ENCODE measurements around the gene FLT3. TPM values are rescaled to one million over a fixed set of nuclear protein-coding genes. Genes with fewer than 3 reads are reported as not detected.
"Not testable (repeated sequence)": the region's sequence is repeated elsewhere in the genome, so short reads cannot be mapped to it uniquely, and the experiment has no call there.

The FLT3 gene
- 0.01 TPM in 1 of 2 replicates, not detected in the other for polyA plus RNA-seq (2011; rRNA removed)
- polyA minus RNA-seq (2011; rRNA and poly(A)+ RNA removed) = not detected in 2 replicates

- Histone ChIP-seq H3K36me3 (ENCODE audit: control insufficient read depth, insufficient read depth, low read length) (no peaks in the 10 kb centered on the region), H3K27me3 (ENCODE audit: control insufficient read depth, insufficient read depth, low read length) (peaks cover 31% of the 10 kb centered on the region), H3K4me3 (ENCODE audit: low read depth, low read length) (peak within 1 kb of the TSS; percentile 25)
- ChIA-PET POLR2A (no interaction called here), CTCF (no interaction called here)
- no peak for TF ChIP-seq CTCF (IDR thresholded peaks at IDR 0.05; ENCODE audit: insufficient read depth, low read depth, low read length)
- DNase-seq (ENCODE audit: low read depth) = no peak
These were observed at the start of gene FLT3 for GRCh38 chr13:28100150-28101121. TSS of gene FLT3 (minus strand) at chr13:28100576. CDS start at chr13:28100510, 66 bp downstream.

- POLR2A ChIA-PET = no interaction called here
These were observed 47.1 kb upstream of the FLT3 start for GRCh38 chr13:28147495-28147894.

GRCh38 chr13:28145049-28145448 is 44.7 kb upstream of the FLT3 start:
- ChIA-PET POLR2A (no interaction called here), CTCF (no interaction called here)

More at GRCh38 chr13:28147495-28147894, 47.1 kb upstream of the FLT3 start:
- CTCF ChIA-PET = interaction anchor here (0.6 kb wide), 1 partner anchor 9 kb away, joined by 3 read pairs; no protein-coding TSS in a partner anchor
- Histone ChIP-seq H3K36me3 (ENCODE audit: control insufficient read depth, insufficient read depth, low read length) (no peaks in the 10 kb centered on the region), H3K27me3 (ENCODE audit: control insufficient read depth, insufficient read depth, low read length) (no peaks in the 10 kb centered on the region), H3K4me3 (ENCODE audit: low read depth, low read length) (no peak overlapping the region)
- no peak for DNase-seq (ENCODE audit: low read depth)
- no peak for TF ChIP-seq CTCF (IDR thresholded peaks at IDR 0.05; ENCODE audit: insufficient read depth, low read depth, low read length)

GRCh38 chr13:28141542-28141941 is 41.2 kb upstream of the FLT3 start:
- H3K27me3 ChIP-seq (ENCODE audit: control insufficient read depth, insufficient read depth, low read length); CTCF ChIA-PET; H3K36me3 ChIP-seq (ENCODE audit: control insufficient read depth, insufficient read depth, low read length); POLR2A ChIA-PET; DNase-seq (ENCODE audit: low read depth); H3K4me3 ChIP-seq (ENCODE audit: low read depth, low read length): not testable (repeated sequence)

More at GRCh38 chr13:28145049-28145448, 44.7 kb upstream of the FLT3 start:
- Histone ChIP-seq H3K4me3 (ENCODE audit: low read depth, low read length) (no peak overlapping the region), H3K36me3 (ENCODE audit: control insufficient read depth, insufficient read depth, low read length) (no peaks in the 10 kb centered on the region), H3K27me3 (ENCODE audit: control insufficient read depth, insufficient read depth, low read length) (no peaks in the 10 kb centered on the region)
- no peak for TF ChIP-seq CTCF (IDR thresholded peaks at IDR 0.05; ENCODE audit: insufficient read depth, low read depth, low read length)
- DNase-seq (ENCODE audit: low read depth) = no peak

- no peak for DNase-seq (ENCODE audit: low read depth)
- no peaks in the 10 kb centered on the region for H3K27me3 ChIP-seq (ENCODE audit: control insufficient read depth, insufficient read depth, low read length)
- peak overlapping the region; percentile 88 for H3K4me3 ChIP-seq (ENCODE audit: low read depth, low read length)
- no peak for TF ChIP-seq CTCF (IDR thresholded peaks at IDR 0.05; ENCODE audit: insufficient read depth, low read depth, low read length)
- ChIA-PET POLR2A (no interaction called here), CTCF (interaction anchor here (1.2 kb wide), 1 partner anchor 16 kb away, joined by 4 read pairs; no protein-coding TSS in a partner anchor)
- H3K36me3 ChIP-seq (ENCODE audit: control insufficient read depth, insufficient read depth, low read length) = no peaks in the 10 kb centered on the region
These were observed 40.2 kb upstream of the FLT3 start for GRCh38 chr13:28140433-28141125.
